ENCODE measurements around the gene UNC5B. TPM values are rescaled to one million over a fixed set of nuclear protein-coding genes. Genes with fewer than 3 reads are reported as not detected.

Gene UNC5B
- total RNA-seq, 4 donors from 2014 or later: 3.9 to 7.1 (median 5.7) TPM

GRCh38 chr10:71202314-71202713 is 10.1 kb upstream of the UNC5B start:
- TF ChIP-seq POLR2A (IDR thresholded peaks at IDR 0.05): no peak
- no peak for TF ChIP-seq CTCF (IDR thresholded peaks at IDR 0.05)
- intact Hi-C loops (cut with DNase I): no loop called here

GRCh38 chr10:71203124-71203523 is 9.2 kb upstream of the UNC5B start:
- no peak overlapping the region for H3K27ac ChIP-seq
- DNase-seq: no peak
- WGBS, 2 donors: 88 to 91% methylated on average over 1 of the region's 1 CpG
- no peaks in the 10 kb centered on the region for H3K27me3 ChIP-seq
- no peak overlapping the region for H3K4me3 ChIP-seq (replicated peaks in 1 of 3)
- no peaks in the 10 kb centered on the region for H3K36me3 ChIP-seq
- H3K9me3 ChIP-seq: no peaks in the 10 kb centered on the region
- intact Hi-C loops (cut with DNase I): no loop called here
- no peaks in the 10 kb centered on the region for H3K4me1 ChIP-seq
- TF ChIP-seq CTCF (IDR thresholded peaks at IDR 0.05) (no peak), POLR2A (IDR thresholded peaks at IDR 0.05) (no peak)

More at GRCh38 chr10:71202314-71202713, 10.1 kb upstream of the UNC5B start:
- H3K9me3 ChIP-seq: no peaks in the 10 kb centered on the region
- no peak overlapping the region for H3K27ac ChIP-seq
- H3K4me3 ChIP-seq (replicated peaks in 1 of 3): no peak overlapping the region
- no peak for DNase-seq
- WGBS, 2 donors: 98 to 100% methylated on average over 1 of the region's 1 CpG
- no peaks in the 10 kb centered on the region for H3K27me3 ChIP-seq
- H3K4me1 ChIP-seq: no peaks in the 10 kb centered on the region
- no peaks in the 10 kb centered on the region for H3K36me3 ChIP-seq

GRCh38 chr10:71203716-71204115 is 8.7 kb upstream of the UNC5B start:
- WGBS, 2 donors: 93 to 95% methylated on average over 5 of the region's 5 CpGs
- intact Hi-C loops (cut with DNase I): no loop called here
- H3K9me3 ChIP-seq: no peaks in the 10 kb centered on the region
- no peaks in the 10 kb centered on the region for H3K27me3 ChIP-seq
- no peak overlapping the region for H3K27ac ChIP-seq
- H3K36me3 ChIP-seq: no peaks in the 10 kb centered on the region
- no peak for TF ChIP-seq CTCF (IDR thresholded peaks at IDR 0.05)
- no peak for TF ChIP-seq POLR2A (IDR thresholded peaks at IDR 0.05)
- no peaks in the 10 kb centered on the region for H3K4me1 ChIP-seq
- DNase-seq: no peak
- H3K4me3 ChIP-seq (replicated peaks in 1 of 3): no peak overlapping the region

GRCh38 chr10:71204746-71205145 is 7.6 kb upstream of the UNC5B start:
- no peak for DNase-seq
- 51 to 67% methylated on average over 2 of the region's 2 CpGs for WGBS, 2 donors
- no peak overlapping the region for H3K4me3 ChIP-seq (replicated peaks in 1 of 3)
- no peaks in the 10 kb centered on the region for H3K9me3 ChIP-seq
- no peak overlapping the region for H3K27ac ChIP-seq
- no peaks in the 10 kb centered on the region for H3K27me3 ChIP-seq
- no peak for TF ChIP-seq CTCF (IDR thresholded peaks at IDR 0.05)
- no peak for TF ChIP-seq POLR2A (IDR thresholded peaks at IDR 0.05)
- intact Hi-C loops (cut with DNase I): no loop called here
- H3K36me3 ChIP-seq: no peaks in the 10 kb centered on the region
- no peaks in the 10 kb centered on the region for H3K4me1 ChIP-seq

- Histone ChIP-seq H3K27ac (no peak overlapping the region), H3K27me3 (no peaks in the 10 kb centered on the region), H3K4me1 (no peaks in the 10 kb centered on the region), H3K36me3 (no peaks in the 10 kb centered on the region), H3K9me3 (no peaks in the 10 kb centered on the region), H3K4me3 (replicated peaks in 1 of 3) (no peak overlapping the region)
- no peak for DNase-seq
- intact Hi-C loops (cut with DNase I): no loop called here
- WGBS, 2 donors: 69 to 82% methylated on average over 4 of the region's 4 CpGs
- TF ChIP-seq CTCF (IDR thresholded peaks at IDR 0.05) (no peak), POLR2A (IDR thresholded peaks at IDR 0.05) (no peak)
Observed at GRCh38 chr10:71205468-71205867, 6.9 kb upstream of the UNC5B start.

Data from thyroid gland (tissue), 4 donors.